Cortex of kidney (tissue), 1 donor: Measurements from ENCODE around the gene MYOF.
"Not testable (repeated sequence)": the region's sequence is repeated elsewhere in the genome, so short reads cannot be mapped to it uniquely, and the experiment has no call there.

Source experiments
- DNase-seq: peaks from one replicate; lab custom pipeline; 2025; lab: John Stamatoyannopoulos, UW

Gene MYOF

GRCh38 chr10:93481637-93482144 is 443 bp downstream of the MYOF start:
- no peak for DNase-seq

- DNase-seq, result no peak
Observed at GRCh38 chr10:93478873-93479272, 3.3 kb downstream of the MYOF start.

- DNase-seq, result no peak
Observed at GRCh38 chr10:93476756-93477155, 5.4 kb downstream of the MYOF start.

- DNase-seq, result no peak
Observed at GRCh38 chr10:93475871-93476270, 6.3 kb downstream of the MYOF start.

GRCh38 chr10:93475227-93475626 is 6.9 kb downstream of the MYOF start:
- no peak for DNase-seq

GRCh38 chr10:93473804-93474472 is 8.2 kb downstream of the MYOF start:
- DNase-seq, result no peak

- DNase-seq, result no peak
Observed at GRCh38 chr10:93473161-93473560, 9.0 kb downstream of the MYOF start.

GRCh38 chr10:93471110-93471651 is 11.0 kb downstream of the MYOF start:
- no peak for DNase-seq

GRCh38 chr10:93469454-93469853 is 12.7 kb downstream of the MYOF start:
- no peak for DNase-seq

GRCh38 chr10:93468461-93469213 is 13.5 kb downstream of the MYOF start:
- no peak for DNase-seq

- DNase-seq, result not testable (repeated sequence)
Observed at GRCh38 chr10:93467635-93468034, 14.5 kb downstream of the MYOF start.

GRCh38 chr10:93465806-93466675 is 16.1 kb downstream of the MYOF start:
- no peak for DNase-seq

GRCh38 chr10:93464776-93465388 is 17.3 kb downstream of the MYOF start:
- DNase-seq, result no peak

- no peak for DNase-seq
Observed at GRCh38 chr10:93463723-93464476, 18.2 kb downstream of the MYOF start.

GRCh38 chr10:93462881-93463280 is 19.3 kb downstream of the MYOF start:
- no peak for DNase-seq

- no peak for DNase-seq
Observed at GRCh38 chr10:93462371-93462770, 19.8 kb downstream of the MYOF start.

- no peak for DNase-seq
Observed at GRCh38 chr10:93461807-93462178, 20.3 kb downstream of the MYOF start.

GRCh38 chr10:93461109-93461806 is 20.9 kb downstream of the MYOF start:
- no peak for DNase-seq

- DNase-seq, result no peak
Observed at GRCh38 chr10:93459466-93459865, 22.7 kb downstream of the MYOF start.

- DNase-seq, result no peak
Observed at GRCh38 chr10:93458821-93459257, 23.3 kb downstream of the MYOF start.
